Dermis microvascular lymphatic vessel endothelial cell (primary cell): ENCODE data around the gene BTBD9. TPM values are rescaled to one million over a fixed set of nuclear protein-coding genes. Genes with fewer than 3 reads are reported as not detected.

Experiments used
- DNase-seq, 2 donors: peaks; one replicate each; pipeline versions ENCODE4 v3.0.0 to v3.0.0-alpha.2; 2010; ENCODE audit warnings: low read depth in 2 of 2
- total RNA-seq: library from RNA; depleted of rRNA; stranded (reverse); fragments of >200 nt; gene quantifications from 2 replicates; pipeline ENCODE4 v1.2.1, GENCODE V29; 2014

The BTBD9 gene
- total RNA-seq, 1 donor from 2014 or later, result 6.7 TPM

DNA sequence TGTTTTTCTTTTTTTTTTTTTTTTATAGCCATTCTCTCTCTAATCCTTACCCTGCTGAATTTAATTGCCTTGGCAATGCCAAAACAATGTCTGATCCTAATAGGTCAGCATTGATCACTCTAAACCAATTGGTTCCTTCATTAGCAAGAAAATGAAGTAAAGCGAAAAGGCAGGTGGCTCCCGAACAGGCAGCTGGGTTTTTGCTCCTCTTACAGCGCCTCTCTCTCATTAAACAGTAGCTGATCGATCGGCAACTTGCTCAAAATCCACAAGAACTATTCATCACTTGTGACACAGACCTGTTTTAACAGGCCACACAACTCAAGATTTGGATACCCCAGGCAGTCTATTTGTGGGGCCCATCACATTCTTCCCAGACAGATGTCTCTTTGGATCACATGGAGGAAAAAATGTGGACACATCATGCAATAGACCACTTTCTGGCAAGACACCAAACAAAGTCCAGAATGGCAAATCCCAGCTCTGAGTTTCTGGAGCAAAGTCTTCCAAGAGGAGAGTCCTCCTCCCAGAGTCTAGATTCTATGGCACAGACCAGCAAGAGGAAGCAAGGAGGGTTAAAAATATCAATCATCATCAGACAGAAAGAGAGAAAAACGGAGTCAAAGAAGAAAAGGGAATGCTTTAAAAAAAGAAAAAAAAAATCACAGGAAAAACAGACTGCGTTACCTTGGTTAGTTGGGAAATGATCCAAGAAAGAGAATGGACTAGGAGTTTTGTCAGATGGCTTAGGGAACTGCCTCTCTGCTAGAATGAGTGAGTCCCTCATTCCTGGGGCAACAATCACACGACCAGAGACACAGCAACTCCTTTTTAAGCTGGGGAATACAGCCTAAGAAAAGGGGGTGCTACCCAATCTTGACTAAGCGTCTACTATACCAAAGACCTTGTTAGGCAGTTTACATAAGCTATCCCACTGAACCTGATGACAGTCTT is 247.8 kb downstream of the BTBD9 start:
- peak in 1 of 2 donors; percentile 36 for DNase-seq

DNA sequence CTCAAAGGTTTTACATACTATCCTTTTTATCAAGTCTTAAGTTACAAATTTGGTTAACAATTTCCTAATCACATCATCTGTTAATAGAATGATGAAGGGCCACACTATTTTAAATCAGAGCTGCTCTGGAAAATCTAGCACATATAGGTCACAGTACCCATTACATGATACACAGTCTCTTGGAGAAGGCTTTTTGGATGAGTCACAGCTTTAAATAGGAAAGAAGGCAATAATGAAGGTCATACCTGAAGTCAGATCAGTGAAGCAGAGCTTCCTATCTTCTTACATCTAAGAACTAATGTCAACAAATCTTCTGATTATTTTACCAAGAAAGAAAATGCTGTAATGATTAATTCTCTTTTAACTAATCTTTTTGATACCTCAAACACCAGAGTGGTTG is 248.5 kb downstream of the BTBD9 start:
- DNase-seq, result peak in 1 of 2 donors; percentile 62

DNA sequence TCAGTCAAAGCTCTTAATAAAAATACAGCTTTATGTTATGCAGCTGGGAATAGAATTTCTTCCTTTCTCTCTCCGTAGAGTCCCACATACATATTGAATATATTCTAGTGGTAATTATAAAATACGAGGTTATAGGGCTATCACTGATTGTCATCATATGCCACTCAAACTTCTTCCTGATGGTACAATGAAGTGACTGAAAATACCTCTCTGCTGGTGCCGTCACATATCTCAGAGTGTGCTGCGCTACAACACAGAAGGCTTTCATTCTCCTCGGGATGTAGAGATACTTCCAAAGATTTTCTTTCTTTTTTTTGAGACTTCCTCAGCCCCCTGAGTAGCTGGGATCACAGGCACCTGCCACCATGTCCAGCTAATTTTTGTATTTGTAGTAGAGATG is 249.9 kb downstream of the BTBD9 start:
- DNase-seq, result no peak

DNA sequence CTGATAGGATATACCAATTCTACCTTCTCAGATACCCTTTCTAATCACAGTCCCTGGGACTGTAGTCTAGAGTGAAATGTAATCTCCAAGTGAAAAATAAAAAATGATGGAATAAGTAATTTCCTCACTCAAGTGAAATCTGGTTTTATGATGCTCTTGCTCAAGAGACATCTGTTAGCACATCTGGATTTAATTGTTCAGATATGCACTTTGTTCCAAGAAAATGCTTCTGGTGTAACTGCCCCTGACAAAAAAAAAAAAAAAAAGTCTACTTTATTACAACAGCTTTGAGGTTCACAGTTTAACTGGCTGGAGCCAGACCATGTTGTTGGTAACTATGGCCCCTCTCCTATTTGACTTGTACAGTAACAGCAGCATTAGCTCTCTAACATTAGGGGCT is 251.8 kb downstream of the BTBD9 start:
- DNase-seq, result no peak

DNA sequence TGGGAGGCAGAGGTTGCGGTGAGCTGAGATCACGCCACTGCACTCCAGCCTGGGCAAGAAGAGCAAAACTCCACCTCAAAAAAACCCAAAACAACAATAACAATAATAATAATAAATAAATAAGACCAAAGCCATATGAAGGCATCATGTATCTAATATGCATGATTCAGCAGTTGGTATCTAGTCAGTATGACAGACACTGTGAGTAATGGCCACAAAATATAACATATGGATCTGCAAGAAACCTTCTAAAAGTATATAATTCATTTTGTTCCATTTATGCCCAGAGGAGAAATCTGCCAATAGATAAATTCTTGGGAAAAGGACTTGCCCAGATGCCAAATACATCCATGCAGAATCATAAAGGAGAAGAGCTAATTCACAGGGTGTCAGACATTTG is 252.3 kb downstream of the BTBD9 start:
- DNase-seq, result no peak

DNA sequence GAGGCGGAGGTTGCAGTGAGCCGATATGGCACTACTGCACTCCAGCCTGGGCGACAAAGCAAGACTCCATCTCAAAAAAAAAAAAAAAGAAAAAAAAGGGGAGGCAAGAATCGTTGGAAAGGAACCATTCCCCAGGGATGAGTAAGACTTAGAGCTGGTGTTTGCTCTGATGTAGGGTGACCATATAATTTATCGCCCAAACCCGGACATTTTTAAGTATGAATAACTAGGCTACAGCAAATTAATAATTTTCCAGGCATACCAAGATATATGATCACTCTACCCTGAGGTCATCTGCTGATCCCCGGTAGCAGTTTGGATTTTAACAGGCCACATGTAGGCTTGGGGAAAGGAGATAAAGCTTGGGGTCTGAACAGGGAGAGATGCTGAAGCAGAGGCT is 260.9 kb downstream of the BTBD9 start:
- no peak for DNase-seq

DNA sequence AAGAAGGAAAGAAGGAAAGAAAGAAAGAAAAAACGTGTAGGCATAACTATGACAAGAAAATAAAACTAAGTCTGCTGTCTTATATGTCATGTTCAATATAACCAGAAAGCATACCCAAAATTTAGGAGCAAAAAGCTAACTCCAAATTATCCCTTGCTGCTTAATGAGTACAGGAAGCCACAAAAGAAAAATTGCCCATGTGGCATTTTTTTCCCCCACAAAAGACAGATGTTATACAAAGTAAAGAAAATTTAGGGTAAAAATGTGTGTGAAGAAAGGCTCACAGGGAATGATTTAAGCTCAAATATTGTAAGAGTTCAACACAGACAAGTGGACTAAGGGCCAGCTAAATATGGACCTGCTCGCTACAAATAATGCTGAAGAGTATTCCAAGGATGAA is 263.8 kb downstream of the BTBD9 start:
- DNase-seq, result no peak

DNA sequence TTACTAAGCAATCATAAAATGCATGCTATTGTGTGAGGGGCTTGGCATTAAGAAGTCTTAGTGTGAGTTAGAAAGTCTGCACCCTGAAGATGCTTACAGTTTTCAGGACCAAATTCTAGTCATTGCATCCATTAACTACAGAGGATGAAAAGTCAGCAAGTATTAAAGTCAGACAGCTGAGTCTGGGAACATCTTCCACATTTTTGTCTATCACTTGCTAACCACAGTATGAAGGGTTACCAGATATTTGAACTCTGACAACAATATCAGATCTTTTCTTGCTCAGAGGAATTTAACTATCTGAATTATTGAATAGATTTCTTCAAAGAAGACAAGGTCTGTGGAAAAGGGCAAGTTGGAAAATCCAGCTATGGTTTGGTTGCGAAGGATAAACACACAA is 264.4 kb downstream of the BTBD9 start:
- no peak for DNase-seq

DNA sequence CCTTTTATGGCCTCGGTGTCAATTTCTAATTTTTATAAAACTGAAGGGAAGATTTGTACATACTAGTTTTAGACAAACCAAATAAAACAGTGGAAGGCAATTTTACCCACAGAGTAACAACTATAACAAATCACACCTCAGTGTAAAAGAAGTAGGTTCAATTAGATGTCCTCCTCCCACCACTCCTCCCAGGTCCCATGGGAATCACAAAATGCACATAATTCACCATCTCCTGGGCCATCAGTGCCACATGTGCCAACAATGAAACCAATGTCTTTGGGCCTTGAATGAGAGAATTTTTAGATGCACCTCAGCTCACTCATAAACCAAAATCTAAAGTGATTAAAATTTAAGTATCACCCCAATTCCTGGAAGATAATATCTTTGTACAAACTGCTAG is 267.8 kb downstream of the BTBD9 start:
- DNase-seq, result no peak

DNA sequence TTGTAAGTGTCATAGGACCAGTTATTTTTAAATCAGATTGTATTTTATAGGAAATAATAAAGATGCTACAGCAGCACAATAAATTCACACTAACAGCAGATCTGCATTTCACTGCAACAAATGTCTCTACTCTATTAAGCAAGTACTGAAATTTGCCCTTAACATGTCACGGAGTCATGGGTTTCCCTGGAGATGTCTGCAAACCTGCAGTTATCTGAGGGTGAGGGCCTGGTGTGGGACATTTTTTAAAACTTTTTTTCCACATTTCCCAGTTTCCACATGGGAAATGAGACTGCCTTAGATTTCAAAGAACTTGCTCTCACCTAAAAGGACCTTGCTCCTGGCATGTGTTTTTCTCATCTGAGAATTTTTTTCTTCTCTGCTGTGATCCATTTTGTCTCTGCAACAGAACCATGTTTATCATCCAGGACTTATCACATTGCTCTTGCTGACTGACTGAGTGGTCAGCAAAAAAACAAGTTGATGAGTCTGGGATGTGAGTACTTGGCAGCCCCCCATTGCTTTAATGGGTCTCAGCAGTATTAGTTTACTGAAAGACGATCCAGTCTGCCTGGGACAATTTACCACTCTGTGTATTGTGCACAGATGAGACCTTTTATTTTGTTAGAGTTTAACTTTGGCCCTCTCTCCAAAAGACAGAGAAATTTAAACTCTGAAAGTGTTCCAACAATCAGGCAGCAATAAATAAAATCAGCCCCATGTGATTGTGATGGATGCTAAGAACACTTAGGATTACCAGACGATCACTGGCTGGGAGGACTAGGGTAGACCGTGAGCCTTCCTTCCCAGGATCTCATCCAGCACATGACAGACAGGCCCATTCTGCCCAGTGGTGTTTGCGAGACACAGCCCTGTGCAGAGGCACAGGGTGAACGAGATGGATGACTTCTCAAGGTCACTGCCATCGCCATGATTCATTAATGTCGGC is 268.8 kb downstream of the BTBD9 start:
- no peak for DNase-seq

DNA sequence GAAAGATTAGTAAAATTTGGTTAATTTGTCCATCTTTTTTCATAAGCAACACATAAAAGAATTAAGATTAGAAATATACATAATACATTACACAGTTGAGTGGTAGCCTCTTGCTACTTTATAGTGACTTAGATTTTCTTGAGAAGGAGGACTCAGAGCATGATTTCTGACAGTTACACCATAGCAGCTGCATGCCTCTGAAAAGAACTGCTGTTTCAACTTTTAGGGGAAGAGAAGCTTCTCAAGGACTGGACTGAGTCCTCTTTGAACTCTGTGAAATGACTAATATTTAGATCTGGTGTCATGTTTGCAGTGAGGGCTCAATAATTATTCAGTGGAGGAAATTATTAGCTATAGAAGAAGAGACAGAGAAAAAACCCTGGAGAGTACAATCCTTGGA is 272.5 kb downstream of the BTBD9 start:
- no peak for DNase-seq

DNA sequence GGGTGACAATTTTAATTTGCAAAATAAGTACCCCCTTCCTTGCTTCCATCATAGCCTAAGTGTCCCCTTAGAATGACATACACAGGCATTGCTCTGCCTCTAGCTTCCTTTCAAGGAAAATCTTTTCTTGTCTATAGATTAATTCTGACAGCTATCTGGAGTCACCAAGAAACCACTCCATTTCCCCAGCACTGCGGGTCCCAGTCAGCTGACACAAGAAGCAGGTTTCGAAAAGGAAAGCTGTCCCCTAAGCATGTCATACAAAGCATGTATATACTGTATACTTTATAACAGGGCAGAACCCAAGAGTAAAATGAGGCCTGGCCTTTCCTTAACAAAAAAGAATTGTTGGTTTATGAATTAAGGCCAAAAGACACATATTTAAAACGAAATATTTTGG is 273.5 kb downstream of the BTBD9 start:
- no peak for DNase-seq

DNA sequence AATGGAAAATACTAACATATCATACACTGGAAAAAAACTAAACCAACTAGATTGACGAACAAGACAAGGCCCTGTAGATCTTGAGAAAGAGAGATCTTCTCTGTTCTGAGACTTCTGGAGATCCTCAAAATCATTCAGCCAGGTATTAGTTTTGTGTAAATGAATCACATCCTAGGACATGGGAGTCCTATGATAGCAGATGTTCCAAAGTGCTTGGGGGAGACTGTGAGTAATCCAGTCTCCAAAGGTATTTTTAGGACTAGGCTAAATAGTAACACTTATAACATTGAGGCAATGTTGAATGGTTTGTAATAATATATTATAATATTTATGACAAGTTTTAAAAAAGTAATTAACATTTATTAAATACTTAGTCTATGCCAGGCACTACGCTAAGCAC is 275.0 kb downstream of the BTBD9 start:
- DNase-seq, result no peak

DNA sequence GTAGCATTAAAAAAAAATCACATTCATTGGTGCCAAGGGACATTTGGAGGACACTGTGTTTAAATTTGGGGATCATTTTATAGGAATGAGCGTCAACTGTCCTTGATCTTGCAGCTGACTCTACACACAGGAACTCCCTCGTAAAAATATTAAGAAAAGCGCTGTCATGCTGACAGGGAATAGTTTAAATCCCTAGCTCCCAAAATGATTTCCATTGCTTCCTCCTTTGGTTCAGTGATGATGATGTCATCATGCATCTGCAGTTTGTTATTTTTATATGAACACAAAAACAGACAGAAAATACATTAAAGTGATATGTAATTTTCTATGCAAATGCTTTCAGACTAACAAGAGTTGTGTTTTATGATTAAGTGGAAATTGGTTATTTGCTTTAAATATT is 275.6 kb downstream of the BTBD9 start:
- DNase-seq, result peak in 1 of 2 donors; percentile 10

DNA sequence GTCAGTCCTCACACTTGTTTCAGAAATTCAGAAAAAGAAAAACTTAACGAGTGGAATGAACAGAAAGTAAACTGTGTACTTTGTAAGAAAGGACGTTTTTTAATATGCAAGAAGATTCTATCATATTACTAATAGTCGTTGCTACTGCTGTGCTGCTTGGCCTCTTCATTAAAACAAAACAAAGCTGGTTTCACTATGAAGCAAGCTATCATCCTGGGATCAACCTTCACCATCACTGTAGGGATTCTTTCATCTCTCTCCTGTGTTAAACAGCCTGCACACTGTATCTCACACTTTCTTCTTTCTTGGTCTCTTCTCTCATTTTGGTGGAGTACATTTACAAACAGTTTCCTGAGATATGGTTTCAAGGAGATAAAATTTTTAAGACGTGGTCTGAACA is 284.2 kb downstream of the BTBD9 start:
- DNase-seq, result no peak

DNA sequence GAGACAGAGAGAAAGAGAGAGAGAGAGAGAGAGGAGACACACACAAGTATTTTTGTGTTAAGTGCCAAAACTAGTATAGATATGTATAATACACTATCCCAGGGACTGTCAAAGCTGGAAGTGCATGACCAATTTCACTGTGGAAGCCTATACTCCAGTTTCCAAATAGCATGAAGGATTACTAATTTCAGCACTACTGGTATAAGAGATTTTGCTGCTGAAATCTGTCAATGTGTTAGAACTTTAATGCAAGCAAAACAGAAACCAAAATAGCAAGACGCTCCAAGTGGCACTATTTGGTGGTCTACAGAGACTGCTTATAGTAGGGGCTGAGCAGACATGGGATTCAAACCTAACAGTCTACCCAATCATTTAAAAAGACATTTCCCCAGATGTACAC is 284.8 kb downstream of the BTBD9 start:
- no peak for DNase-seq

DNA sequence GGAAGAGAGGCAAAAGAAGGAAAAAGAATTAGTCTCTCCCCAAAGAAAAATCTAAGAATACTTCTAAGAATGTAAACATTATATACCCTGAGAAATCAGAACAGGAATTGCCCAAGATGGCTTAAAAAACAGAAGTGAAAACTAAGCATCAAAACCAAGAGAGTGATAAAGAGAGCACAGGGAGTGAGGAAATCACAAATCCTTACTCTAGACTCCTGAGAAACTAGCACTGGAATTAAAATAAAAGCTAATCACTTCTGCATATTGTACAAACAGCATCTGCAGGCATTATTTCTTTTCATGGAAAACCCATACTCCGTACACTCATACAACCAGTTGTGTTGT is 285.7 kb downstream of the BTBD9 start:
- DNase-seq, result no peak

DNA sequence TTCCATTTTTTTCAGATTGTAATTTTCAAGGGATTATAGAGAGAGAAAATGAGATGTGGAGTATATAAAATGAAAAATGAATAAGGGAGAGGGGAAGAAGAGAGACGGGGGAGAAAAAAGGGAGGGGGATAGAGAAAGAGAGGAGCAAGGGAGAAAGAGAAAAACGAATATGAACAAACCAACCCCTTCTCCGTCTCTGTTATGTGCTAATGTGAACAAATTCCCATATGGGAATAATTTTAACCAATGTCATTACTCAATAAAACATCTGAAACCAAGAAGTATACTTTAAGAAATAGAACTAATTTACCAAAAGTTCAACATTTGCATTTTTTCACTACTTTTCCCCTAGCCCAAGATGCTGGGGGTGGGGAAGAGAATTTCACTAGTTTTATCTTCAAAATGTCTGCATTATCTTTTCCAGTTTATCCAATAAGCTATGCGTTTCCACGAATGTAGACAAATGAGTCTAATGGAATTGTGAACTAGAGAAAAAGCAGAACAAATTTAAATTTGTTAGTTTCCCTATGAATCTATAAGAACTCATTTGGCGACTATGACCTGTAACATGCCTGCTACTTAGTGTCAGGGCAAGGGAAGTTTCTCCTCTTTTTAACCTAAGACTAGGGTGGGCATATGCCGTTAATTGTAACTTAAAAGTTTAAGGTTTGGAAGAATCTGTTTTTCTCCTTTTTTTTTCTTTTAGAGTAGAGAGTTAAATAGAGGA is 286.3 kb downstream of the BTBD9 start:
- no peak for DNase-seq

DNA sequence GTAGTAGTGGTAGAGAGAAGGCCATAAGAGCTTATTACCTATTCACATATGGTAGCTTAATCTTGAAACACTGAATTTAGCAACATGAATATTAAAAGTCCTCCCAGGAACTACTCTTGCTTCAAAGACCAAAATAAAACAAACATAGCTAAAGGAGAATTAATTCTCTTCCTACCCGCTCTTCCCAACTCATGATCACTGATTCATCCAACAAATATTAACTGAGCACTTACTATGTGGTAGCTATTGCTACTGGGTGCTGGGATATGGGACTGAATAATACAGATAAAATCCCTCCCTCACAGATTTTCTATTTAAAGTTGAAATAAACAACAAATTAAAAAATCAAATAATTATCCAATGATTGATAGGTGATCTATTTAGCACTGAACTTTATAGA is 287.1 kb downstream of the BTBD9 start:
- DNase-seq, result no peak

DNA sequence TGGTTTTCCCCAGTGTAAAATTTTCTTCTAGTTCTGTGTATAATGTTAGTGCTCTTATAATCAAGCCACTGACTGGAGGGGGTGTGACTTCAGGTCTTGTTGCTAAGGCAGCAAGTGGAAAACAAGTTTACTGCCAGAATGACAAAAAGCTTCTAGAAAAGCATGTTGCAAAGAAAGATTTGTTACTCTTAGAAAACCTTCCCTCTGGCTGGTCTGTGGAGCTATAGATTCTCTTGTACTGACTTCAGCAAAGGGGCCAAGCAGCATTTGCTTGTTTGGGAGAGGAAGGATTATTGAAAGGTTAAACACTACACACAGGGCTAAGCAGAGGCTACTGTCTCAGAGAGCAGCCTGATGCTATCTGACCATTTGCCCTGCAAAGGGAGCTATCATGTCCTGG is 288.8 kb downstream of the BTBD9 start:
- DNase-seq, result no peak

DNA sequence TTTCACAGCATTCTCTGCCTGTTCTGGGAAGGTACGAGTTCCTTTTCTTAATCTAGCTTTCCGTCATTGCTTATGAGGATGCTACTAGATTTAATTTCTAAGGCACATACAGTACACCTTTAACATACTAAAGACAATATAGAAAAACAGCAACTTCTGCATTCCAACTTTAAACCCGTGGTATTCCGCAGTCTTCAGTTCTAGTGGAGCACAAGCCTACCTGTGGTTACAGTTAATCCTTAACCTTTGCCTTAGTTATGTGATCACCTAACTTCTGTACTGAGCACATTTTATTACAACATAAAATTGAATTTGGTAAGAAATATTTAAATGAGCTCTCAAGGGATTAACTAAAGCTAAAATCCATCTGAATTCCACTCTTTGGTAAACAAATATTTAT is 289.5 kb downstream of the BTBD9 start:
- no peak for DNase-seq

DNA sequence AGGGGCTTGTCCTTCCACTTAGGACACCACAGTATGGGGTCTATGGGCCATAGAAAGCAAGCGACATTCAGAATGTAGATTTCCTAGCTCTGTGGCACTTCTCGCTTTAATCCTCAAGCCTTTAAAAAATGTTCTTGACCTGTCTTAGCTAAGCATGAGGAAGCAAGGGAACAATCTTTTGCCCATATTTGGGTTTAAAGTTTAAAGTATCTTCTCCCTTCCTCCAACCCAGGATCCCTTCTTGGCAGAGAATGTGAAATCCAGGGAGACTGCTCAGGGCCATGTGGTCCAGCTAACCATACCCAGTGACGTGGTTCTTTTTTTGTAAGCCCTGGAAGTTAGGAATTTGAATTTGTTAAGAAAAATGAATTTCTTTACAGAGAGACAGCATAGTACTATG is 289.9 kb downstream of the BTBD9 start:
- no peak for DNase-seq
